Upper lobe of left lung (tissue), 4 donors: ENCODE data around the gene HID1.

Experiments used
- EP300 ChIP-seq, 4 donors: sonication (generic); formaldehyde crosslinking; IDR thresholded peaks; one replicate each; pipeline ENCODE4 v1.5.1; 2017; ENCODE audit warnings: antibody characterized with exemption in 4 of 4, control low read depth in 2 of 4
- POLR2A ChIP-seq, 4 donors: fragments of 450-650 bp; IDR thresholded peaks; one replicate each; pipeline ENCODE4 v1.5.1; 2016 to 2017; ENCODE audit warnings: antibody characterized with exemption in 4 of 4, mild to moderate bottlenecking in 2 of 4
- POLR2AphosphoS5 ChIP-seq, 2 donors: sonication (generic); formaldehyde crosslinking; IDR thresholded peaks; one replicate each; pipeline ENCODE4 v1.5.1; 2017; ENCODE audit warnings: antibody characterized with exemption in 2 of 2
- TF ChIP-seq, protein P1 (sequence below), 6 experiments: fragments of 450-650 bp in 4 of 6; fragments of 200-600 bp in 2 of 6; sonication (generic) in 2 of 6; IDR thresholded peaks; one replicate each; pipeline ENCODE4 v1.5.1; 2016 to 2019; ENCODE audit warnings: antibody characterized with exemption in 6 of 6

DNA sequence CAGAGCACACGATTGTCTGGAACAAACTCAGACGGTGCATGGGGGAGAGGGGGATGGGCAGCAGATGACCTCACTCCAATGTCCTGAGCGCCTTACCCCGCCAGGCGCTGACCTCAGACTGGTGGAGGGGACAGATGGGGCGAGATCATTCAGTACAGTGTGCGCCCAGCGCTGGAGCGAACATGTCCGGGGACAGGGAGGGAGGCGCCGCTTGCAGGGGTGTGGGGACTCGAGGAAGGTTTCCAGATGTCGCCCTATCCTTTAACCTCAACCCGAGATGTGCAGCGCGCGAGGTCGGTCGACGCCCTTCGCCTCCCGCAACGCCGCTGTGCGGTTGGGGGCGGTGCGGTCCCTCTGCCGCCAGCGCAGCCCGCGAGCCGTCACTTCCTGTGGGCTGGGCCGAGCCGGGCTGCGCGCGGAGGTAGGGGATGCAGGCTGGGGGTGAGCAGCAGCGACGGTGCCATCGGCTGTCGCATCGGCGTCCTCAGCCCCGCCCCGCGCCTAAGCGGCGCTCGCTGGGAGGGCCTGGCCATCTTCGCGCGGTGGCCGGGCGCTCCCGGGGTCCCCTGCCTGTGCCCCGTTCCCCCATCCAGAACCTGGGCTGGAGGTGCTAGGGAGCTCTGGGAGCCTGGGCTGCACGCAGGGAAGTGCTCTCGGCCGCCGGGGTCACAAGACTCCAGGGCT is 9.6 kb upstream of the HID1 start:
- TF ChIP-seq, protein P1, sequence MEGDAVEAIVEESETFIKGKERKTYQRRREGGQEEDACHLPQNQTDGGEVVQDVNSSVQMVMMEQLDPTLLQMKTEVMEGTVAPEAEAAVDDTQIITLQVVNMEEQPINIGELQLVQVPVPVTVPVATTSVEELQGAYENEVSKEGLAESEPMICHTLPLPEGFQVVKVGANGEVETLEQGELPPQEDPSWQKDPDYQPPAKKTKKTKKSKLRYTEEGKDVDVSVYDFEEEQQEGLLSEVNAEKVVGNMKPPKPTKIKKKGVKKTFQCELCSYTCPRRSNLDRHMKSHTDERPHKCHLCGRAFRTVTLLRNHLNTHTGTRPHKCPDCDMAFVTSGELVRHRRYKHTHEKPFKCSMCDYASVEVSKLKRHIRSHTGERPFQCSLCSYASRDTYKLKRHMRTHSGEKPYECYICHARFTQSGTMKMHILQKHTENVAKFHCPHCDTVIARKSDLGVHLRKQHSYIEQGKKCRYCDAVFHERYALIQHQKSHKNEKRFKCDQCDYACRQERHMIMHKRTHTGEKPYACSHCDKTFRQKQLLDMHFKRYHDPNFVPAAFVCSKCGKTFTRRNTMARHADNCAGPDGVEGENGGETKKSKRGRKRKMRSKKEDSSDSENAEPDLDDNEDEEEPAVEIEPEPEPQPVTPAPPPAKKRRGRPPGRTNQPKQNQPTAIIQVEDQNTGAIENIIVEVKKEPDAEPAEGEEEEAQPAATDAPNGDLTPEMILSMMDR (IDR thresholded peaks at IDR 0.05): peak in 5 of 6 experiments; percentile 20 to 65 (median 43)
- TF ChIP-seq POLR2A (IDR thresholded peaks at IDR 0.05) (peak in 3 of 4 donors; percentile 76 to 85 (median 78)), POLR2AphosphoS5 (IDR thresholded peaks at IDR 0.05) (peak; percentile 77 to 87), EP300 (IDR thresholded peaks at IDR 0.05) (peak in 1 of 4 donors; percentile 3)
